Duodenal mucosa (tissue), 2 donors: Measurements from ENCODE around the gene KCNMB2.

Source experiments
- H3K27ac ChIP-seq: one replicate; pipeline ENCODE4 v1.7.0; 2013; ENCODE audit warnings: low read depth, low read length
- H3K27me3 ChIP-seq, 2 donors: one replicate each; pipeline ENCODE4 v1.7.0; 2013; ENCODE audit warnings: low read length in 2 of 2, control low read depth in 1 of 2; ENCODE audit not compliant: insufficient read depth in 2 of 2, control insufficient read depth in 1 of 2
- H3K36me3 ChIP-seq, 2 donors: one replicate each; pipeline ENCODE4 v1.7.0; 2013; ENCODE audit warnings: low read length in 2 of 2, control low read depth in 1 of 2; ENCODE audit not compliant: insufficient read depth in 2 of 2, control insufficient read depth in 1 of 2
- H3K4me1 ChIP-seq, 2 donors: one replicate each; pipeline ENCODE4 v1.7.0; 2013; ENCODE audit warnings: low read length in 2 of 2, control low read depth in 1 of 2; ENCODE audit not compliant: insufficient read depth in 2 of 2, control insufficient read depth in 1 of 2
- H3K4me3 ChIP-seq, 2 donors: one replicate each; pipeline ENCODE4 v1.7.0; 2013; ENCODE audit warnings: low read length in 2 of 2, low read depth in 1 of 2
- H3K9ac ChIP-seq, 2 donors: one replicate each; pipeline ENCODE4 v1.7.0; 2013; ENCODE audit warnings: low read length in 2 of 2, low read depth in 1 of 2
- H3K9me3 ChIP-seq, 2 donors: one replicate each; pipeline ENCODE4 v1.7.0; 2013; ENCODE audit warnings: low read length in 2 of 2, control low read depth in 1 of 2; ENCODE audit not compliant: control insufficient read depth in 1 of 2

Gene KCNMB2

GRCh38 chr3:178870085-178870484 lies 333.8 kb downstream of the KCNMB2 start:
- Histone ChIP-seq H3K4me3 (no peak overlapping the region), H3K9me3 (no peaks in the 10 kb centered on the region), H3K9ac (no peak overlapping the region), H3K4me1 (no peaks in the 10 kb centered on the region), H3K36me3 (no peaks in the 10 kb centered on the region), H3K27ac (no peak overlapping the region), H3K27me3 (no peaks in the 10 kb centered on the region)

GRCh38 chr3:178875157-178875556 lies 338.9 kb downstream of the KCNMB2 start:
- Histone ChIP-seq H3K27me3 (no peaks in the 10 kb centered on the region), H3K4me1 (no peaks in the 10 kb centered on the region), H3K4me3 (no peak overlapping the region), H3K36me3 (no peaks in the 10 kb centered on the region), H3K27ac (no peak overlapping the region), H3K9me3 (no peaks in the 10 kb centered on the region), H3K9ac (no peak overlapping the region)

GRCh38 chr3:178875836-178876235 lies 339.6 kb downstream of the KCNMB2 start:
- no peak overlapping the region for H3K4me3 ChIP-seq
- H3K4me1 ChIP-seq = no peaks in the 10 kb centered on the region
- no peak overlapping the region for H3K27ac ChIP-seq
- H3K9ac ChIP-seq = no peak overlapping the region
- H3K36me3 ChIP-seq = no peaks in the 10 kb centered on the region
- no peaks in the 10 kb centered on the region for H3K9me3 ChIP-seq
- no peaks in the 10 kb centered on the region for H3K27me3 ChIP-seq

- Histone ChIP-seq H3K9me3 (no peaks in the 10 kb centered on the region), H3K4me1 (no peaks in the 10 kb centered on the region), H3K4me3 (no peak overlapping the region), H3K36me3 (no peaks in the 10 kb centered on the region), H3K9ac (no peak overlapping the region), H3K27me3 (no peaks in the 10 kb centered on the region), H3K27ac (no peak overlapping the region)
Measured at GRCh38 chr3:178880274-178880673, 344.0 kb downstream of the KCNMB2 start.
